ENCODE results near the gene PTPRN2. TPM values are rescaled to one million over a fixed set of nuclear protein-coding genes. Genes with fewer than 3 reads are reported as not detected.

The PTPRN2 gene
- total RNA-seq, 2 donors from 2014 or later, result 30.3 to 40.7 TPM

DNA sequence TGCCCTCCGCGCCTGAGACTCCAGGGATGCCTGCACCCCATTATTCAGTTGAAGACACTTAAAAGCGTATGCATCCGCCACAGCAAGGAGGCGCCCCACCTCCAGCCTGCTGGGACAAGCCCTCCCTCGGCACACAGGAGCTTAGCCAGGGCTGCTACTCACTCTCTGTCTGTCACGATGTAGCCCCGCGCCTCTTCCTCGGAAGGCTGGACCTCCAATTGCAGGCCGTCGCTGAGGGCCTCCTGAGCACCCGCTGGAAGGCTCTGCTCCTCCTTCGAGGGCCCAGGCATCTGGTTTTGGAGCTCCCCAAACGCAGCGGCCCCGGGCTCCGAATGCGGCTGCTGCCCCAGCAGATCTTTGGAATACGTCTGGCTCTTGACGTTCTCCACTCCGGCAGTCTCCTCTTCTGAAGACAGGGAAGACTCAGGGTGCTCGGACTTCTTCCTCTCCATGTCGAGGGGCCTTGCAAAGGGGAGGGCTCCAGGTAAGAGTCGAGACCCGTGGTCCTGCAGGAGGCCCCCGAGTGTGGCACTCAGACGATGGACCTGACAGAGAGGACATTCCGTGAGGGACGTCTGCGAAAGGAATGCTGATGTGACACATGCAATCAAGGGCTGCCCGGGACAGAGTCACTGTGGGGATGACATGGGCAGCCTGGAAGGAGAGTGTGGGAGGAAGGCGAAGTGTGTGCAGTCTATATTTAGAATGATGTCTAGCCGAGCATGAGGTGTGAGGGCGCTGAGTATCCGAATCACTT is 453.9 kb downstream of the PTPRN2 start:
- no peak for ATAC-seq
- intact Hi-C loops (cut with DNase I, micrococcal nuclease), result no loop called here
- DNase-seq, result no peak

DNA sequence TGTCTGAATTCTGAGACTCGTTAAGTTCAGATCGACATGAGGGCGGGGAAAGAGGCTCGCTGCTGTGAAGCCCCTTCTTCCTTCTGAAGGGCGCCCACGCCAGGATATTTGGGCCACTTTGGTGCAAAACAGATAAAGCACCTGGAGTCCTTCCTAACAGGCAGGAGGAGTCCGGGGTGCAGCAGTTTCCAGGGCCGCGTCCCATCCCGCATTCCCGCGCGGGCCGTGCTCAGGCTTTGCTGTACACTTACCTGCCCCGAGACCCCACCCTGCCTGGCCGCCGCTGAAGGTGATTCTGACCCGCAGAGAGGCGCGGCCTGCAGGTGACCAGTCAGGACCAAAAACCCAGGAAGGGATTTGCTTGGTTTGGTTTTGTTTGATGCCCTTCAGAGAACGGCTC is 454.6 kb downstream of the PTPRN2 start:
- intact Hi-C loops (cut with DNase I, micrococcal nuclease), result no loop called here
- ATAC-seq (no peak), DNase-seq (no peak)

DNA sequence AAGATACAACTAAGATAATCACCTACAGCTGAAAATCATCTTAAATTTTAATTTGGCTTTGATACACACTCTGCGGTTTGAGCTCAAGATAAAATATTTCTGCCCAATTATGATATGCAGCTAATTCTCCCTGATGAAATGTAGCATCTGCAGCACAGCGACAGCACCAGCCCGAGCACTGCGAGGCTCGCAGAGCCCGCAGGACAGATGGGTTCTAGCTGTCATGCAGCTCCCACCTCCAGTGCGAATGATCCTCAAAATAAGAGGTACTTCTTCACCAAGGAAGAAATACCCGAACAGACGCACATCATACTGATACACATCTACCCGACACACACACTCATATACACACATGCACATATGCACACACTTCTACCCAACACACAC is 457.6 kb downstream of the PTPRN2 start:
- DNase-seq (no peak), ATAC-seq (no peak)
- intact Hi-C loops (cut with DNase I, micrococcal nuclease), result no loop called here

DNA sequence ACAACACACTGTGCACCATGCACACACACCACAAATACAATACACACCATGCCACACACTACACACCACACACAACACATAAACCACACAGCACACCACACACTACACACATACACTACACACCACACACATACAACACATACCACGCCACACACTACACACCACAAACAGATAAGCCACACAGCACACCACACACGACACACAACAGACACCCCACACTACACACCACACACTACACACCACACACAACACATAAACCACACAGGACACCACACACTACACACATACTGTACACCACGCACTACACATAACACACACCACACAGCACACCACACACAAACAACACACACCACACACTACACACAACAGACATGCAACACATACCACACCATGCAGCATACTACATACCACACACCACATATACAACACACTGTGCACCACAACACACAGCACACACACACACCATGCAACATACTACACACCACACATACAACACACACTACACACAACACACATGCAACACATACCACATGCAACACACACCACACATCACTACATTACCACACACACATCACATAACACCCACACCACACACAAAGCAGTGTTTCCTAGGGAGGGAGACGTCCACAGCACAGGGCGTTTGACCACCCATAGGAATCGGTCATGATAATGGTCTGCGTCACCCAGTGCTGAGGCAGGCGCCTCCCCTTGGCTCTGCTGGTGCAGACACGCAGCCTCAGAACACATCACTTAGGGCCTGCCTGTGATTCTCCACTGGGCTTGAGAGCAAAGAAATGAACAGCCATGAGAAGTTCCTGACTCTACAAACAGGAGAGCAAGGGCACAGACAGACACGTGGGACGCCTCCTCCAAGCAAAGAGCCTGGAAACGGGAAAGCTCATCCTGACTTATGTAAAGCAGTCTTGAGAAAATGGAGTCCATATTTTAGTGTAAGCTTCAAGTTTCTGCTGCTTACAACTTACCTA is 458.3 kb downstream of the PTPRN2 start:
- intact Hi-C loops (cut with DNase I, micrococcal nuclease), result no loop called here
- no peak for DNase-seq
- no peak for ATAC-seq

DNA sequence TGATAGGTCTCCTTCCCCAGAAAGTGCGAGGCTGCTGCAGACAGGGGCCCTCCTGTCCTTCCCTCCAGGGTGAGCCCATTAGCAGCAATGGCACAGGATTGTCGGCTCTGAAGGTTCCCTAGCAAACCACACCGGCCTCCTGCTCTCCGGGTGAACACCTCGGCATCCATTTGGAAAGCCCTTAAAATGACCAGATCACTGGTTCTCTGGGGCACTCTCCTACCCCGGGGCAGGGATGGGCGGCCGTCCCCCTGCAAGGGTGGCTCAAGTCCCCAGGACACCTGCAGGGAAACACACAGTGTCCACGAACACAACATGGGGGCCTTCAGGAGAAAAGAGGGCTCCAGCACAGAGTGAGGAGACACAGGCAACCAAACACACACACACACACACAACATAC is 459.1 kb downstream of the PTPRN2 start:
- ATAC-seq (no peak), DNase-seq (no peak)
- intact Hi-C loops (cut with DNase I, micrococcal nuclease), result no loop called here

DNA sequence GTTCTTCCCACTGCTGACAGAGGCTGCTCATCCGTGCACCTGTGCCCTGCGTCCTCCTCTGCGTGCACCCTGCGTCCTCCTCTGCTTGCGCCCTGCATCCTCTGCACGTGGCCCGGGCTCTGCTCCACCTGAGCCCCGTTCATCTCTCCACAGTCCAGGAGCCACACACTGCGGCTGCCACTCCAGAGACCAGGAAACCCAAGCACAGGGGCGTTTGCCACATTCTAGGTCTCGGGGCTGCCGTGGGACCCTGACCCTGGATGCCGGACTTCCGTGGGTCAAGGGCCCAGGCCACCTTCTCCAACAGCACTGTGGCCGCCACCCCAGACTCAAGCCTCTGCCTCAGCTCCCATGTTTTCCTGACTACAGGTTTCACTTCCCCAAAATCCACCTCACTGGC is 460.4 kb downstream of the PTPRN2 start:
- ATAC-seq (no peak), DNase-seq (no peak)
- intact Hi-C loops (cut with DNase I, micrococcal nuclease), result no loop called here

DNA sequence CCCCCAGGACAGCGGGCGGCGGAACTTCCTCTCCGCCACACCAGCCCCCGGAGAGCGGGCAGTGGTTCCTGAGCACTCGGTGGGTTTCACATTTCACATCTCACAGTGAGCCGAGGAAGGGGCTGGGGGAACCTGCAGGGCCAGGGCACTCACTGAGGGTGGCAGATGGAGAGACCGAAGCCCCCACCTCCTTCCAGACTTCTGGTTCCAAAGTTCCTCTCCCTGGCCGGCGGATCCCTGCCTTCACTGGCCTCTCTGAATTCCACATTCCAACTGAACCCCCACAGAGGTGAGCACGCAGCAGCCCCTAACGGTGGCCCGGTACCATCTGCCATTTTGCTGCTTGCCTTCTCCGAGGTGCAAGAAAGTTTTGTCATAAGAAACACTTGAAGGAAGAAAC is 461.0 kb downstream of the PTPRN2 start:
- ATAC-seq, result no peak
- DNase-seq, result no peak
- intact Hi-C loops (cut with DNase I, micrococcal nuclease), result no loop called here

DNA sequence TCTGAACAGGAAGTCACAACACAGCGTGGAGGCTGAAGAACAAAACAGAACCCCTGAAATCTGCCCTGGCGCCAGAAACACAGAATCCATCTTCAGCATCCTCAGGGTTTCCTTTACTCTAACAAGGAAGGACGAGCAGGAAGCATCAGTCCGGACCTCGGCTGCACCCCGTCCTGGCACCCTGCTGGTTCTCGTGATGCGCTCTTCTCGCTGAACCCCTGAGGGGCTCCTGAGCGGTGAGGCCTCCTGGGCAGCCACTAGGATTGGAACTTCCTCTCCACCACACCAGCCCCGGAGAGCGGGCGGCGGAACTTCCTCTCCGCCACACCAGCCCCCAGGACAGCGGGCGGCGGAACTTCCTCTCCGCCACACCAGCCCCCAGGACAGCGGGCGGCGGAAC is 461.9 kb downstream of the PTPRN2 start:
- ATAC-seq (no peak), DNase-seq (no peak)
- intact Hi-C loops (cut with DNase I, micrococcal nuclease), result no loop called here

DNA sequence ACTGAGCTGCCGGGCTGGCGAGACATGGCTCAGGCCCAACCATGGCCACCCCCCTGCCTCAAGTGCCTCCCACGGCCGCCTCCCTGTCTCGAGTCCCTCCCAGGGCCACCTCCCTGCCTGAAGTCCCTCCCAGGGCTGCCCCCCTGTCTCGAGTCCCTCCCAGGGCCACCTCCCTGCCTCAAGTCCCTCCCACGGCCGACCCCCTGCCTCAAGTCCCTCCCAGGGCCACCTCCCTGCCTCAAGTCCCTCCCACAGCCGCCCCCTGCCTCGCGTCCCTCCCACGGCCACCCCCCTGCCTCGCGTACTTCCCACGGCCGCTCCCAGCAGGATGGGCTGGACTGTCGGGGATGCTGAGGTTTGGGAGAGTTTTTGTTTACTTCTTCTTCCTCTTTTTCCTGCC is 462.5 kb downstream of the PTPRN2 start:
- no peak for ATAC-seq
- no peak for DNase-seq
- intact Hi-C loops (cut with DNase I, micrococcal nuclease), result no loop called here

DNA sequence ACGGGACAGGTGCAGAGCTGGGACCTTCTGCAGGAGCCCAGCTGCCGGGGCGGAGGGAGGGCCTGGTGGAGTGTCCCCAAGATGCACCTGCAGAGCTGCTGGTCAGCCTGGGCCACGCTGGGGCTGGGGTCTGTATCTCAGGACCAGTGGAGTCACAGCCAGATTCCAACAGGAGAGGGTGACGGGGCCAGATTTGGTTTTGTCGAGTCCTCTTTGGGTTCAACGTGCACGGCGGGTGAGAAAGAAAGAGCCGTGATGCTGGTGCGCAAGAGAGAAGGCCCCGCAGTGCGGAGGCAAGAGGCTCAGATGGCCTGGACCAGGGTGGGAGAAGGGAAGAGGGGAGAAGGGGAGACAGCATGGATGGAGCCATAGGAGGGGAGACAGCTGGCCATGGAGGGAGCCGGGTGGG is 462.9 kb downstream of the PTPRN2 start:
- intact Hi-C loops (cut with DNase I, micrococcal nuclease), result no loop called here
- DNase-seq, result no peak

DNA sequence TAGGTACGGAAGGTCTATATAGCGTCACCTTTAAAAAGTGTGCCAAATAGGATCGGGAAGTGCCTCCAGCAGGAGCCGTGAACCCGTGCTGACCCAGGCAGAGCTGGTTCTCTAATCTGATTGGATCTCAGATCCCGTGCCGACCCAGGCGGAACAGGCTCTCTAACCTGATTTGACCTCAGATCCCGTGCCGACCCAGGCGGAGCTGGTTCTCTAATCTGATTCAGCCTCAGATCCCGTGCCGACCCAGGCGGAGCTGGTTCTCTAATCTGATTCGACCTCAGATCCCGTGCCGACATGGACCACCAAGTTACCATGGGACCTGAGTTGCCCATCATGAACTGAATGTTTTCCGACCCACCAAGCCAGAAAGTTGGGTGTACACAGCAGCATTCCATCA is 463.9 kb downstream of the PTPRN2 start:
- ATAC-seq (no peak), DNase-seq (no peak)
- intact Hi-C loops (cut with DNase I, micrococcal nuclease), result no loop called here

More for the DNA sequence above, 462.9 kb downstream of the PTPRN2 start:
- no peak for ATAC-seq

DNA sequence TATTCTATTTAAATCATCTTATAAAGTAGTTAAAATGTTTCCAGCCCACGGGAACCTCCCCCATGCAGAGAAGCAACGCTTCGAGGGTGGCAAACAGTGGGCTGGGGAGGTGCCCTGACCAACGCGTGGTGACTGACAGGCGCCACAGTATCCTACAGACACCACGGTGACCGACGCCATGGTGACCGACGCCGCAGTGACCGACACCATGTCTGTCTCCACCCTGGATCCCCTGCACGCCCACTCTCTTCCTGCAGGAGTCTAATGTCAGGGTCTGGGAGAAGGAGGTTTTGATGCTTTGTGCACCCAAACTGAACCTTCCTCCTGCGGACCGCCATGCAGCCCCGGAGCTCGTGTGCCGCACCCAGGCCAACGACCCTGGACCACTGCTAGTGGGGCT is 464.4 kb downstream of the PTPRN2 start:
- DNase-seq, result no peak
- intact Hi-C loops (cut with DNase I, micrococcal nuclease), result no loop called here
- ATAC-seq, result no peak

DNA sequence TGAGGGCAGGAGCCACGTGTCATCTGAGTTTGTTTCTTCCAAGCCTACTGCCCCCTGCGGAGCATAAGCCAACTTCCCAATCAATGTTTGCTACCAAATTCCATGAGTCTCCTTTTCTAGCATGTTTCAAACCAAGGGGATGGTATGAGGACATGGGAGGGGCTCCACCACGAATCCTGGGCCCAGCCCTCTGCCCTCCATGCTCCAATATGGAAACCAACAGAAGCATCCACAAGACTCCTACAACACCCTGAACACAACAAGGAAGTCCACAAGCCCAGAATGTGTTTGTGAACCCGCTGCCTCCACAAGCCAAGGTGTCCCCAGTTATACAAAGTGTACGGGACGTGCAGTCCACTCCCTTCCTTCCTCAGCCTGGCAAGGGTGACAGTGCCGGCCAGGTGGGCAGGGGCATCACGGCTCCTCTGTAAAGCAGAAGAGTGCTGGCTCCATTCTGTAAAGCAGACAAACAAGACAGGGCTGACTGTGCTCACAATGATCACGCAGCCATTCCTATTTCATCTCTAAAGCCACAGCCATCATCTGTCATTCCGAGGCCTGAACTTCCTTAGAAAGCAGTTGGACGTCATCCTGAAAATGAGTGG is 466.1 kb downstream of the PTPRN2 start:
- DNase-seq (no peak), ATAC-seq (no peak)
- intact Hi-C loops (cut with DNase I, micrococcal nuclease), result no loop called here

DNA sequence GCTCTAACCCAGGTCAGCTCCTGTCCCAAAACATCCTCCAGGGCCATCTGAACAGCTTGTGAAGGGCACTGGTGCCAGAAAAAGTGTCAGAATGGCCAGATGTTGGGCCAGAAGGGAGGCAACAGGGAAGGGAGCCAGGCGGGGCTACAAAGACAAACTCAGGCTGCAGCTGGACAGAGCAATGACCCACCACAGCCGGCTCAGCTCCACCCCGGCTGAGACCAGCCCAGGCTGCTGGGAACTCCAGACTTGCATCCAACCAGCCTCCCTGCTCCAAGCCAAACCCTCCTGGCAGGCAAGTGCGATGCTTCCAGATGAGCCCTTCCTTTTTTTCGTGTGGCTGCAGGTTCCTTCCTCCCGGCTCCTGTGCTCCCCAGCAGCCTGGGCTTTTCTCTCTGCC is 466.9 kb downstream of the PTPRN2 start:
- intact Hi-C loops (cut with DNase I, micrococcal nuclease), result no loop called here
- ATAC-seq (no peak), DNase-seq (no peak)

DNA sequence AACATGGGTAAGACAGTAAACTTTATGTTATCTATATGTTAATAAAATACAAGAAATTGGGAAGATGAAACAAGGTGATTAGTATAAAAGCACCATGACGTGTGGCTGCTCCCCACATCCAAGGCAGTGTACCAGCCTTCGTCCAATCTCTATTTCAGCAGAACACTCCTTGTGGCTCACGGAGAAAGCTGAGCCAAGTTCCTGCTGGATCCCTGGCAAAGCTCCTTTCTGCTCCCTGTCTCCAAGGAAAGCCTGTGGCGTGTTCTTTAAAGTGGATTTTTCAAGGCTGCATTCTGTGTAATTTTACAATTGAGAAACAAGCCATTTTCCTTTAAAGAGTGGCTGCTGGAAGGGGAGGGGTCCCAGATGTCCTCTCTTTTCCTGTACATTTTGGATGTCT is 467.3 kb downstream of the PTPRN2 start:
- DNase-seq, result no peak
- ATAC-seq, result no peak
- intact Hi-C loops (cut with DNase I, micrococcal nuclease), result no loop called here

DNA sequence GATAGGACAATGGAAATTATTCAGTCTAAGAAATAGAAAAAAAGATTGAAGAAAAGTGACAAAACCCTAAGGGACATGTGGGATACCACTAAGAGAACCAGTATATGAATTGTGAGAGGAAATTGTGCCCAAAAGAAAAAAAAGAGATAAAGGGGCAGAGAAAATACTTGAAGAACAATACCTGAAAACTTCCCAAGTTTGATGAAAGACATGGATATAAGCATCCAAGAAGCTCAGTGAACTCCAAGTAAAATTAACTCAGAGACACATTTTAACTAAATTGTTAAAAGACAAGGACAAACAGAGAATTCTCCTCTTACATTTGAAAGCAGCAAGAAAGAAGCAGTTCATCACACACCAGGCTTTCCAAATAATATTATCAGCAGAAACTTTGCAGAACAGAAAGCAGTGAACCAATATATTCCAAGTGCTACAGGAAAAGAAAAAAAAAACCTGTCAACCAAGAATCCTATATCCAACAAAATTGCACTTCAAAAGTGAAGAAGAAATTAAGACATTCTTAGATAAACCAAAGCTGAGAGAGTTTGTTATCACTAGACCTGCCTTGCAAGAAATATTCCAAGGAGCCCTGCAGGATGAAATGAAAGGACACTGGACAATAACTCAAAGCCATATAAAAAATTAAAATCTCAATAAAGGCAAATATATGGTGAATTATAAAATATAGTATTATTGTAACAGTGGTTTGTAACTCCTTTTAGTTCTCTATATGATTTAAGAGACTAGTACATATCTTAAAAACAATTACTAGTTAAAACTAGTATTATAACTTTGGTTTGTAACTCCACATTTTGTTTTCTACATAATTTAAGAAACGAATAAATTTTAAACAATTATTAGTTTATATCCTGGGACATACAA is 470.0 kb downstream of the PTPRN2 start:
- intact Hi-C loops (cut with DNase I, micrococcal nuclease), result no loop called here
- ATAC-seq, result no peak
- no peak for DNase-seq

DNA sequence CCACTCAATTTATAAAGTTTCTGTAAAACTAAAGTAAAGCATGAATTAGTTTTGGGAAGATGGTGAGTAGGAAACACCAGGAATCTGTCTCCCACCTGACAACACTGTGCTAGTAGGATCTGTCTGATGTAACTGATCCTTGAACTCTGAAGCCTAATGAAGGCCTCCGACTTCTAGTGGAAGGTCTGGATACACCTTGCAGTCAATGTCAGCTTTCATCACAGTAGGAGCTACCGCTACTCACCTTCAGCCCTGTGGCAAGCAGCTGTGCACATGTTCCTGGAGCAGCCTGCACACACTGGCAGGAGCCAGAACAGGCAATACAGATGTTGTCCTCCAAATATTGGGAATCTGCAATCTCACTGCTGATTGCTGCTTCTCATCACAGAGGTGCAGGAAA is 471.4 kb downstream of the PTPRN2 start:
- intact Hi-C loops (cut with DNase I, micrococcal nuclease), result no loop called here
- DNase-seq (no peak), ATAC-seq (no peak)

DNA sequence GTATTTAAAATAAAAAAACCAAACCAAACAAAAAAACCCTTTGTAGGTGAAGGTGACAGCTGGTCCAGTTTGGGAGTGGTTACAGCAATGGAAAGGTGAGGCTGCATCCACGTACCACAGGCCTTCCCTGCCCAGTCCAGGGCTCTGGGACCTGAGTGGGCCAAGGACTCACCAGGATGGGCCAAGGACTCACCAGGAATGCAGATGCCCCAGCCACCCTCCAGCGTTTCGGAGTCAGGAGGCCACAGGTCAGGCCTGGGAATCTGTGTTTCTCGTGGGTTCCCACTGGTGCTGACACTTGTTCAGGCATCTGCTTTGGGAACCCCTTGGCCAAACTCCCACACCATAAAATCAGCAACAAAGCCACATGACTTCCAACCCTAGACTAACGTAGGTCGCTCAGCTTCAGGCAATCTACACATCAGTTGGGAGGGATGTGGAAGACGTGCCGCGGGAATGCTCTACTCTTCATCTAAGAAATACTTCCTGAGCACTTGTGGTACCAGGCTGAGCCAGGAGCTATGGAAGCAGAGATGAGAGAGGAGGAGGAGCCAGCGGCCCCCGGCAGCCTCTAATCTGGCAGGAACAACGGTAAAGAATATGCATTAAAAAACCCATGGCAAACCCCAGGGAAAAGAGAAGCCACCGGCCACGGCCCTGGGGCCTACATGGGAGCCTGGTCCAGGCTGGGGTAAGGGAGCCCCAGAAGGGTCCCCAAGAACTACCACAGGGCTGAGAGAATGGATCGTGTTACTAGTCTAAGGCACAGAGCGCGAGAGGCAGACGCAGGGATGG is 473.4 kb downstream of the PTPRN2 start:
- DNase-seq (no peak), ATAC-seq (no peak)
- intact Hi-C loops (cut with DNase I, micrococcal nuclease), result no loop called here
